Measurements from ENCODE around the gene LSM3. TPM values are rescaled to one million over a fixed set of nuclear protein-coding genes. Genes with fewer than 3 reads are reported as not detected.
A peak's percentile ranks its signal among the peaks of the same experiment; 100 is the strongest.

Gene LSM3
- total and polyA plus RNA-seq, 9 donors, result 10.5 to 13.8 (median 13.1) TPM

GRCh38 chr3:14170531-14171159 lies 8.0 kb upstream of the LSM3 start:
- Histone ChIP-seq H3K27me3 (ENCODE audit: control insufficient read depth, insufficient read depth, low read length) (no peaks in the 10 kb centered on the region), H3K4me1 (ENCODE audit: control insufficient read depth, insufficient read depth, low read length) (no peaks in the 10 kb centered on the region), H3K4me3 (ENCODE audit: low read length) (no peak overlapping the region), H3K27ac (ENCODE audit: low read length) (no peak overlapping the region), H3K9me3 (replicated peaks; ENCODE audit: control insufficient read depth, low read depth, low read length) (no peaks in the 10 kb centered on the region), H3K36me3 (ENCODE audit: control insufficient read depth, insufficient read depth, low read length) (peaks cover 58% of the 10 kb centered on the region)
- no peak for DNase-seq
- WGBS (ENCODE audit: insufficient coverage), result no CpG with 5 or more reads among the region's 2 CpGs

- Histone ChIP-seq H3K9me3 (replicated peaks; ENCODE audit: control insufficient read depth, low read depth, low read length) (no peaks in the 10 kb centered on the region), H3K36me3 (ENCODE audit: control insufficient read depth, insufficient read depth, low read length) (peaks cover 41% of the 10 kb centered on the region), H3K27ac (ENCODE audit: low read length) (no peak overlapping the region), H3K27me3 (ENCODE audit: control insufficient read depth, insufficient read depth, low read length) (no peaks in the 10 kb centered on the region), H3K4me1 (ENCODE audit: control insufficient read depth, insufficient read depth, low read length) (peaks cover 4% of the 10 kb centered on the region), H3K4me3 (ENCODE audit: low read length) (no peak overlapping the region)
- WGBS (ENCODE audit: insufficient coverage), result 93% methylated on average over 2 of the region's 5 CpGs
- DNase-seq, result no peak
These were observed 6.1 kb upstream of the LSM3 start for GRCh38 chr3:14172496-14172895.

DNA sequence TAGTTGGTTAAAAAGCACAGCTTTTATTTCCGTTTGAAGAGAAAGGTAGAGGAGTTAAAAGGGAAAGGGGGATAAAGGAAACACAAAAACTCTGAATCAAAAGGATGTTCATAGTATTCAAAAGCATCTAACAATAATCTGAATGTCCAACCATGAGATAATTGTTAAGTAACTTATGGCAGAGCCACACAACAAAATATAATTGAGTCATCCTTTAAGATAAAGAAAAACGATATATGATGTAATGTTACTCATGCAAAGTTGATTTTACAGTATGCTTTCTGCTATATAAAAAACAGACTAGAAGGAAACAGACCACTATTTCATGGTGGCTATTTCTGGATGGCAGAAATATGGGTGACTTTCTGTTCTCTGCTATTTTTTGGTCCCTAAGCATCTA lies 4.1 kb upstream of the LSM3 start:
- no CpG with 5 or more reads among the region's 2 CpGs for WGBS (ENCODE audit: insufficient coverage)
- H3K9me3 ChIP-seq (replicated peaks; ENCODE audit: control insufficient read depth, low read depth, low read length), result no peaks in the 10 kb centered on the region
- H3K36me3 ChIP-seq (ENCODE audit: control insufficient read depth, insufficient read depth, low read length), result peaks cover 28% of the 10 kb centered on the region
- DNase-seq, result no peak
- no peaks in the 10 kb centered on the region for H3K27me3 ChIP-seq (ENCODE audit: control insufficient read depth, insufficient read depth, low read length)
- H3K4me3 ChIP-seq (ENCODE audit: low read length), result no peak overlapping the region
- peaks cover 9% of the 10 kb centered on the region for H3K4me1 ChIP-seq (ENCODE audit: control insufficient read depth, insufficient read depth, low read length)
- H3K27ac ChIP-seq (ENCODE audit: low read length), result no peak overlapping the region

DNA sequence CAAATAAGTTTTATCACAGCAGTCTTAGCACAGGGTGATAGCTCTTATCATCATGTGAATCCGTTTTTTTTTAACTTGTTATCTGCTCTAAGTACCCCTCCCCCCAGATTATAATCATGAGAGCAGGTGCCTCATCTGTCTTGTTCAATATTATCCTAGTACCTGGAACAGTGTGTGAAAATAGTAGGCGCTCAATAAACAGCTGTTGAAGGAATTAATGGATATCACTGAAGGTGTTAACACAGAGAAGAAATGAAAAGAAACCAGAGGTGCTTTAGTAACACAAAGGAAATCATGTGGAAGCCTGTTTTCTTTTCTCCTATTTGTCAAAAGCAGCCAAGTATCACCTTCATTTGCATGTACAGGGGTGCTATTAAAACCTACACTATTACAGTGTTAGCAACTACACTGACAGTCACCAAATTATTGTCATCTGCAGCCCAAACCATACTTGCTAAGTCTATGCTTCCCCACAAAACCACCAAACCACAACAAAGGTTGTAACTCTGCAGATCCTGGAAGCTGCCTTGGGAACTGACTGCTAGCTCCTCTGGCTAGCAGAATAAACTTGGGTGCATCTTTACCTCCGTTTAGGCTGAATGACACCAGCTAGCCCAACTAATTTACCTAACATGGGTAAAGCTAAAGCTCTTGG lies 3.1 kb upstream of the LSM3 start:
- Histone ChIP-seq H3K4me1 (ENCODE audit: control insufficient read depth, insufficient read depth, low read length) (peaks cover 9% of the 10 kb centered on the region), H3K27ac (ENCODE audit: low read length) (no peak overlapping the region), H3K36me3 (ENCODE audit: control insufficient read depth, insufficient read depth, low read length) (peaks cover 19% of the 10 kb centered on the region), H3K27me3 (ENCODE audit: control insufficient read depth, insufficient read depth, low read length) (no peaks in the 10 kb centered on the region), H3K4me3 (ENCODE audit: low read length) (no peak overlapping the region), H3K9me3 (replicated peaks; ENCODE audit: control insufficient read depth, low read depth, low read length) (no peaks in the 10 kb centered on the region)
- no peak for DNase-seq
- 67% methylated on average over 1 of the region's 3 CpGs for WGBS (ENCODE audit: insufficient coverage)

GRCh38 chr3:14177580-14178246 lies 904 bp upstream of the LSM3 start:
- Histone ChIP-seq H3K4me3 (ENCODE audit: low read length) (peak overlapping the region; percentile 98), H3K4me1 (ENCODE audit: control insufficient read depth, insufficient read depth, low read length) (peaks cover 9% of the 10 kb centered on the region), H3K27me3 (ENCODE audit: control insufficient read depth, insufficient read depth, low read length) (no peaks in the 10 kb centered on the region), H3K27ac (ENCODE audit: low read length) (peak overlapping the region; percentile 92), H3K9me3 (replicated peaks; ENCODE audit: control insufficient read depth, low read depth, low read length) (no peaks in the 10 kb centered on the region), H3K36me3 (ENCODE audit: control insufficient read depth, insufficient read depth, low read length) (peaks cover 9% of the 10 kb centered on the region)
- DNase-seq, result no peak
- WGBS (ENCODE audit: insufficient coverage), result 6% methylated on average over 10 of the region's 10 CpGs

GRCh38 chr3:14179114-14179465 lies 473 bp downstream of the LSM3 start:
- no peak for DNase-seq
- peak overlapping the region; percentile 96 for H3K27ac ChIP-seq (ENCODE audit: low read length)
- peak overlapping the region; percentile 98 for H3K4me3 ChIP-seq (ENCODE audit: low read length)
- no peaks in the 10 kb centered on the region for H3K9me3 ChIP-seq (replicated peaks; ENCODE audit: control insufficient read depth, low read depth, low read length)
- peaks cover 14% of the 10 kb centered on the region for H3K36me3 ChIP-seq (ENCODE audit: control insufficient read depth, insufficient read depth, low read length)
- WGBS (ENCODE audit: insufficient coverage), result no CpG with 5 or more reads among the region's 3 CpGs
- no peaks in the 10 kb centered on the region for H3K27me3 ChIP-seq (ENCODE audit: control insufficient read depth, insufficient read depth, low read length)
- peaks cover 9% of the 10 kb centered on the region for H3K4me1 ChIP-seq (ENCODE audit: control insufficient read depth, insufficient read depth, low read length)

GRCh38 chr3:14179795-14180194 lies 1.2 kb downstream of the LSM3 start:
- Histone ChIP-seq H3K4me3 (ENCODE audit: low read length) (no peak overlapping the region), H3K36me3 (ENCODE audit: control insufficient read depth, insufficient read depth, low read length) (peaks cover 15% of the 10 kb centered on the region), H3K4me1 (ENCODE audit: control insufficient read depth, insufficient read depth, low read length) (peaks cover 9% of the 10 kb centered on the region), H3K27ac (ENCODE audit: low read length) (no peak overlapping the region), H3K27me3 (ENCODE audit: control insufficient read depth, insufficient read depth, low read length) (no peaks in the 10 kb centered on the region), H3K9me3 (replicated peaks; ENCODE audit: control insufficient read depth, low read depth, low read length) (no peaks in the 10 kb centered on the region)
- no CpG with 5 or more reads among the region's 1 CpG for WGBS (ENCODE audit: insufficient coverage)
- DNase-seq, result no peak

DNA sequence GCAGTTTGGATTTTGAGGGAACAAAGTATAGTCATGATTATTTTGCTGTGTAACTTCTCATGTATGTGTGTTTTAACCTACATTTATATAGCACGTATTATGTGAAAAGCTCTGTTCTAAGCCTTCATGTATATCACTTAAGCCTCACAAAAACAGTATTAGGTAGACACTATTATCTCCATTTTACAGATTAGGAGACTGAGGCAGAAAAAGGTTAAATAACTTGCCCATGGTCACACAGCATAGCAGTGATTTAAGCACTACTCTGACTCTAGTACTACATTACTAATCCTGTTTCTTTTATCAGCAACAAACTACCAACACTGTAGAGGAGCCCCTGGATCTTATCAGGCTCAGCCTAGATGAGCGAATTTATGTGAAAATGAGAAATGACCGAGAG lies 2.6 kb downstream of the LSM3 start:
- peaks cover 9% of the 10 kb centered on the region for H3K4me1 ChIP-seq (ENCODE audit: control insufficient read depth, insufficient read depth, low read length)
- peaks cover 20% of the 10 kb centered on the region for H3K36me3 ChIP-seq (ENCODE audit: control insufficient read depth, insufficient read depth, low read length)
- no peaks in the 10 kb centered on the region for H3K27me3 ChIP-seq (ENCODE audit: control insufficient read depth, insufficient read depth, low read length)
- no peak for DNase-seq
- H3K9me3 ChIP-seq (replicated peaks; ENCODE audit: control insufficient read depth, low read depth, low read length), result no peaks in the 10 kb centered on the region
- no peak overlapping the region for H3K27ac ChIP-seq (ENCODE audit: low read length)
- H3K4me3 ChIP-seq (ENCODE audit: low read length), result no peak overlapping the region
- WGBS (ENCODE audit: insufficient coverage), result no CpG with 5 or more reads among the region's 3 CpGs

GRCh38 chr3:14183015-14183577 lies 4.5 kb downstream of the LSM3 start:
- no CpG with 5 or more reads among the region's 2 CpGs for WGBS (ENCODE audit: insufficient coverage)
- DNase-seq, result no peak
- H3K4me3 ChIP-seq (ENCODE audit: low read length), result no peak overlapping the region
- H3K36me3 ChIP-seq (ENCODE audit: control insufficient read depth, insufficient read depth, low read length), result peaks cover 24% of the 10 kb centered on the region
- no peaks in the 10 kb centered on the region for H3K9me3 ChIP-seq (replicated peaks; ENCODE audit: control insufficient read depth, low read depth, low read length)
- no peaks in the 10 kb centered on the region for H3K27me3 ChIP-seq (ENCODE audit: control insufficient read depth, insufficient read depth, low read length)
- H3K4me1 ChIP-seq (ENCODE audit: control insufficient read depth, insufficient read depth, low read length), result no peaks in the 10 kb centered on the region
- H3K27ac ChIP-seq (ENCODE audit: low read length), result no peak overlapping the region

- Histone ChIP-seq H3K9me3 (replicated peaks; ENCODE audit: control insufficient read depth, low read depth, low read length) (no peaks in the 10 kb centered on the region), H3K4me3 (ENCODE audit: low read length) (no peak overlapping the region), H3K27me3 (ENCODE audit: control insufficient read depth, insufficient read depth, low read length) (no peaks in the 10 kb centered on the region), H3K27ac (ENCODE audit: low read length) (no peak overlapping the region), H3K4me1 (ENCODE audit: control insufficient read depth, insufficient read depth, low read length) (no peaks in the 10 kb centered on the region), H3K36me3 (ENCODE audit: control insufficient read depth, insufficient read depth, low read length) (peaks cover 20% of the 10 kb centered on the region)
- no peak for DNase-seq
- WGBS (ENCODE audit: insufficient coverage), result 92% methylated on average over 4 of the region's 5 CpGs
These were observed 8.3 kb downstream of the LSM3 start for GRCh38 chr3:14186854-14187458.

Measured in muscle of leg (tissue), 11 donors.